BJ (cell line): ENCODE data around the gene MRPS34. TPM values are rescaled to one million over a fixed set of nuclear protein-coding genes. Genes with fewer than 3 reads are reported as not detected.

Source experiments
- CTCF ChIA-PET: fragments of 350-600 bp; formaldehyde crosslinking; extraction: SDS; loops from one replicate; lab custom pipeline; 2021; ENCODE audit warnings: antibody characterized with exemption, inconsistent platforms; lab: Yijun Ruan, JAX
- POLR2A ChIA-PET: fragments of 300-600 bp; sonication (Branson Sonifier 250); formaldehyde crosslinking; extraction: SDS; loops from one replicate; lab custom pipeline; 2021; ENCODE audit warnings: antibody characterized with exemption; lab: Charles Lee
- DNase-seq: peaks from one replicate; pipeline ENCODE4 v3.0.0-alpha.2; 2011; ENCODE audit warnings: low read depth
- H3K27me3 ChIP-seq: 2 replicates; pipeline ENCODE4 v1.6.0; 2011; ENCODE audit warnings: low read length; ENCODE audit not compliant: control insufficient read depth, insufficient read depth
- H3K36me3 ChIP-seq: 2 replicates; pipeline ENCODE4 v1.5.1; 2011; ENCODE audit warnings: low read length; ENCODE audit not compliant: control insufficient read depth, insufficient read depth
- H3K4me3 ChIP-seq: 2 replicates; pipeline ENCODE4 v1.5.1; 2011; ENCODE audit warnings: low read depth, mild to moderate bottlenecking, control low read depth, low read length
- polyA plus RNA-seq: library from polyadenylated mRNA; depleted of rRNA; stranded (reverse); fragments of >200 nt; gene quantifications from 2 replicates; pipeline ENCODE4 v1.2.3, GENCODE V29; 2011
- TF ChIP-seq, protein P1 (sequence below): IDR thresholded peaks from 2 replicates; pipeline ENCODE4 v1.5.1; 2011; ENCODE audit warnings: low read depth, mild to moderate bottlenecking, control low read depth, inconsistent platforms, low read length, moderate library complexity; ENCODE audit not compliant: insufficient read depth

Gene MRPS34
- polyA plus RNA-seq, 1 experiment: 69.6 TPM

DNA sequence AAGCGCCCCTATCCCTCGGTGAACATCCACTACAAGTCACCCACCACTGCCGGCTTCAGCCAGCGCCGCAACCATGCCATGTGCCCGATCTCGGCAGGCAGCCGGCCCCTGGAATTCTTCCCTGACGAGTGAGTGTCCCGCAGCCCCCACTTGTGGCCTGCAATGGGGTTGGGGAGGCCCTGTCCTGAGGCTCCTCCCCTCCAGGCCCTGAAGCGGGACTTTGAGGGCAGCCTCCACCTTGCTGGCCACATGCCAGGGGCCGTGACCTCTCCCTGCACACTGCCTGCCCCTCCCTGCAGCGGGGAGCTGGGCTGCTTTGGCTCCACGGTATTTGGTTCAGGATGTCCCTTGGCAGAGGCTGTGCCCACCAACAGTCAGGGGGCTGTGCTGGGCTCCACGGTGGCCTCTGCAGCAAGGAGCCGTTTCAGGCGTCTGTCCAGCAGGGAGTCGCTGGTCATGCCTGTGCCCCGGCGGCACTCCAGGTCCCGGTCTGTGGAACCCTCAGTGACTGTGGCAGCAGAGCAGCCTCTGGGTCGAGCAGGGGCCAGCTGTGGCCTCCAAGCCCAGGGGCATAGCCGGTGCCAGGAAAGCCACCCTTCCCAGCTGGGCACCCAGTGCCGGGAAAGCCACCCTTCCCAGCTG is 9.9 kb downstream of the MRPS34 start:
- H3K4me3 ChIP-seq: no peak overlapping the region
- no peaks in the 10 kb centered on the region for H3K27me3 ChIP-seq
- TF ChIP-seq, protein P1, sequence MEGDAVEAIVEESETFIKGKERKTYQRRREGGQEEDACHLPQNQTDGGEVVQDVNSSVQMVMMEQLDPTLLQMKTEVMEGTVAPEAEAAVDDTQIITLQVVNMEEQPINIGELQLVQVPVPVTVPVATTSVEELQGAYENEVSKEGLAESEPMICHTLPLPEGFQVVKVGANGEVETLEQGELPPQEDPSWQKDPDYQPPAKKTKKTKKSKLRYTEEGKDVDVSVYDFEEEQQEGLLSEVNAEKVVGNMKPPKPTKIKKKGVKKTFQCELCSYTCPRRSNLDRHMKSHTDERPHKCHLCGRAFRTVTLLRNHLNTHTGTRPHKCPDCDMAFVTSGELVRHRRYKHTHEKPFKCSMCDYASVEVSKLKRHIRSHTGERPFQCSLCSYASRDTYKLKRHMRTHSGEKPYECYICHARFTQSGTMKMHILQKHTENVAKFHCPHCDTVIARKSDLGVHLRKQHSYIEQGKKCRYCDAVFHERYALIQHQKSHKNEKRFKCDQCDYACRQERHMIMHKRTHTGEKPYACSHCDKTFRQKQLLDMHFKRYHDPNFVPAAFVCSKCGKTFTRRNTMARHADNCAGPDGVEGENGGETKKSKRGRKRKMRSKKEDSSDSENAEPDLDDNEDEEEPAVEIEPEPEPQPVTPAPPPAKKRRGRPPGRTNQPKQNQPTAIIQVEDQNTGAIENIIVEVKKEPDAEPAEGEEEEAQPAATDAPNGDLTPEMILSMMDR: no peak
- peaks cover 49% of the 10 kb centered on the region for H3K36me3 ChIP-seq
- ChIA-PET CTCF (interaction anchor here (1.5 to 3.8 kb wide), 2 partner anchors 10 to 57 kb away, joined by 3 to 14 read pairs; partner anchors contain the start of gene MAPK8IP3), POLR2A (no interaction called here)
- no peak for DNase-seq

DNA sequence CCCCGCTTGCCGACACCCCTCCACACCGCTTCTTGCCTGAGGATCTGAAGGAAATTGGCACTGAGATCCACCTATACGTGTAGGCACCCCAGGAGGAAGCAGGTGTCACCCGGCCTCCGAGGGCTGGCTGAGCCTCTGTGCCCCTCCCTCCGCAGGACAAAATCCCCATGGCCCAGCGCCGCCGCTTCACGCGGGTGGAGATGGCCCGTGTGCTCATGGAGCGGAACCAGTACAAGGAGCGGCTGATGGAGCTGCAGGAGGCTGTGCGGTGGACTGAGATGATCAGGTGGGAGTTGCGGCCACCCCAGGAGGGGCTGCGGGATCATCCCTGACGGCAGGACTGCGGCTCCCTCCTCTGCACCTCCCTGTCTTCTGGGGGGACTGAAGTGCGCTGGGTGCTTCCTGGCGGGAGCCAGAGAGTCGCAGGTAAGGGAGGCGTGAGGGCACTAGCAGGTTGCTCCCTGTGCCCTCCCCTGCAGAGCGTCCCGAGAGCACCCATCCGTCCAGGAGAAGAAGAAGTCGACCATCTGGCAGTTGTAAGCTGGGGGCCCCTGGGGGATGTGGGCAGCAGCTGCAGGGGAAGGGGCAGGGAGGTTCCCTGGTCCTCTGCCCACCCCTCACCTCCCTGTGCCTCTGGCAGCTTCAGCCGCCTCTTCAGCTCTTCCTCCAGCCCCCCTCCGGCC is 10.6 kb downstream of the MRPS34 start:
- POLR2A ChIA-PET: no interaction called here
- no peak for DNase-seq
- no peak overlapping the region for H3K4me3 ChIP-seq
- TF ChIP-seq, protein P1: no peak
- CTCF ChIA-PET: interaction anchor here (1.5 to 3.8 kb wide), 2 partner anchors 10 to 57 kb away, joined by 3 to 14 read pairs; partner anchors contain the start of gene MAPK8IP3
- H3K36me3 ChIP-seq: peaks cover 47% of the 10 kb centered on the region
- H3K27me3 ChIP-seq: no peaks in the 10 kb centered on the region

- TF ChIP-seq, protein P1: no peak
- ChIA-PET POLR2A (no interaction called here), CTCF (no interaction called here)
- no peaks in the 10 kb centered on the region for H3K27me3 ChIP-seq
- H3K36me3 ChIP-seq: peaks cover 41% of the 10 kb centered on the region
- DNase-seq: no peak
- H3K4me3 ChIP-seq: no peak overlapping the region
These were observed 11.2 kb downstream of the MRPS34 start for GRCh38 chr16:1761751-1762150.

DNA sequence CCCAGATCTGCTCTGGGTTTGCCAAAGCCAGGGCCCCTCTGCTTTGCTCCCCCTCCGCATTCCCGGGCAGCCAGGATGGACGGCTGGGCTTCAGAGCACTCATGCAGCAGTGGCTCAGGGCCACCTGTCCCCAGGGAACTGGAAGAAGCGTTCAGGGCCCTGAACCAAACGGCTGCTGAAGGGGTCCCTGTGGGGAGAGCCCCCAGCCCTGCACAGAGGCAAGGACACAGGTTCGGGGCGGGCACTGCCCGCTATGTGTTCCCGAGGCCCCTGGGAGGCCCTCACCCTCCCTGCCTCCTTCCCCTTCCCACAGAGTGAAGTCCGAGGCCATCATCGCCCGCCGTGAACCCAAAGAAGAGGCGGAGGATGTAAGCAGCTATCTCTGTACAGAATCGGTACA is 12.0 kb downstream of the MRPS34 start:
- Histone ChIP-seq H3K36me3 (peaks cover 38% of the 10 kb centered on the region), H3K4me3 (no peak overlapping the region), H3K27me3 (no peaks in the 10 kb centered on the region)
- TF ChIP-seq, protein P1: no peak
- CTCF ChIA-PET: no interaction called here
- POLR2A ChIA-PET: no interaction called here
- no peak for DNase-seq

DNA sequence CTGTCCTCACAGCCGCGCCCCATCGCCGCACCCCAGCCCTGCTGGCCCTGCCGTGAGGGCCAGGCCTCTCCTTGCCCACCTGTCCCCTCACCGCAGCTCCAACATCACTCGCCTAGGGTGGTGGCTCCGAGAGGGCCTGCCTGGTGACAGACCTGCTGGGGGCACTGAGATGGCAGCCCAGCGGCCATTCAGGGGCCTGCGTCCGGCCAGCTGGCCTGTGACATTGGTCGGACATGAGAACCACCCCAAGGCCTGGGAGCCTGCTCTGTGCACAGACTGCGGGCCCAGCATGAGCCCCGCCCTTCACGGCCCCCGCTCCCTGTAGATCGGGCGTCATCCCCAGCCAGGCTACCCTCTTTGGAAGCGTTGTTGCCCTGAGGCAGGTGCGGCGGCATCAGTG is 13.4 kb downstream of the MRPS34 start:
- no peaks in the 10 kb centered on the region for H3K27me3 ChIP-seq
- TF ChIP-seq, protein P1: no peak
- DNase-seq: no peak
- ChIA-PET POLR2A (no interaction called here), CTCF (no interaction called here)
- no peak overlapping the region for H3K4me3 ChIP-seq
- peaks cover 31% of the 10 kb centered on the region for H3K36me3 ChIP-seq
